CD4-positive, alpha-beta T cell treated with Interleukin-21 for 1 hour (primary cell): ENCODE measurements around the gene DISP1.
"Not testable (repeated sequence)": the region's sequence is repeated elsewhere in the genome, so short reads cannot be mapped to it uniquely, and the experiment has no call there.

Source experiments
- DNase-seq: peaks from one replicate; pipeline ENCODE4 v3.0.0-alpha.2; 2020

Gene DISP1

GRCh38 chr1:222798975-222799374, 15.9 kb upstream of the DISP1 start:
- no peak for DNase-seq

DNA sequence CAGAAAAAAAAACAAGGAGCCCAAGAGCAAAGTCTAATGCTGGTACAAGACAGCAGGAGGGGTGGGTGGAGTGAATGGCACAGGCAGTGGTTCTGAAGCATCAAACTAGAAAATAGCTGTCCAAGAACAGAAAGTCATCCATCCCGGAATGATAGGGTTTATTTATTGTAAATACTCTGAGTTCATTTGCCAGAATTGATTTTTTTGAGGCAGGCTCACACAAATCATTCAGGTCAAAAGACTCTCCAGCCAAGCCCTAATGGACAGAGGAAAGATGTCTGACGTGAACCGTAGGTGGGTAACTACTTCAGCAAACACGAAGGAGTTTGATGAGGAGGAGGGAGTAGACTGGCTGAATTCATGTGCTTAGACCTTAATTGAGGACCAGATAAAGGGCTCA, 13.8 kb upstream of the DISP1 start:
- no peak for DNase-seq

GRCh38 chr1:222811671-222812070, 3.2 kb upstream of the DISP1 start:
- no peak for DNase-seq

- no peak for DNase-seq
Observed at GRCh38 chr1:222813866-222814535, 838 bp upstream of the DISP1 start.

- no peak for DNase-seq
Observed at GRCh38 chr1:222815440-222815765, 564 bp downstream of the DISP1 start.

- no peak for DNase-seq
Observed at GRCh38 chr1:222817529-222817928, 2.7 kb downstream of the DISP1 start.

DNA sequence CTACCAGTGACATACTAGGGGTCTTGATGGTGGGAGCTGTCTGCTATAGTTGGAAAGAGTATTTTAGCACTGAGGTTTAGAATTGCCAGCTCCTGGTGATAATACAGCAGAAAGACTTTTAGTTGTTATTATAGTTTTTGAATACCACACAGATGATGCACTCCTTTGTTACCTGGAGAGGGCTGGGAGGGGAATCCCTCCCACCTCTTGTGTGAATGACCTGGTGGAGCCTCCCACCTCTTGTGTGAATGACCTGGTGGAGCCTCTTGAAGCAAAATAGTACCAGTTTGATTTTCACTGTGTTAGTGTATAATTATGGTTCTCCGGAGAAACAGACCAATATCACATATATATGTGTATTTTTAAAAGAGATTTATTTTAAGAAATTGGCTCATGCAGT, 3.3 kb downstream of the DISP1 start:
- no peak for DNase-seq

DNA sequence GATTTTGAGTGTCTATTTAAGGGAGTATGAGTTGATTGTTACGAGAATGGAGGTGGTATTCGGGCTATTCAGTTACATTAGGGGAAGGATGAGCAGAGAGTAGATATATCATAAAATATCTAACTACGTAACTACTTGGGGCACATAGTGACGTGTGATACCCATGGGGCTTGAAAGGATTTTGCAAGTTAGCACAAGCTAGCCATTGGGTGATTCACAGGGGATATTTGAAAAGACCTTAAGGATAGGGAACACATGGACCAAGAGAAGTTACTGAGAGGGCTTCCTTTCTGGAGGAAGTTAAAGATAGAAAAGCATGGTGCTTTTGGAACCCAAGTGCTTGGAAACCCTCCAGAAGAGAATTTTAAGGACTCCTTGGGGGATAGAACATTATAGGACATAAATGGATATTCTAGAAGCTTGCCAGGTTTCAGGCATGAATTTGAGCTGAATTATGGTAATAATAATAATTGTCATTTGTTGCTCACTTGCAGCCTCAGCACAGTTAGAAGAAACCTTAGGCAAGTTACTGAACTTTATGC, 5.4 kb downstream of the DISP1 start:
- no peak for DNase-seq

- DNase-seq = no peak
Observed at GRCh38 chr1:222821239-222821638, 6.4 kb downstream of the DISP1 start.

DNA sequence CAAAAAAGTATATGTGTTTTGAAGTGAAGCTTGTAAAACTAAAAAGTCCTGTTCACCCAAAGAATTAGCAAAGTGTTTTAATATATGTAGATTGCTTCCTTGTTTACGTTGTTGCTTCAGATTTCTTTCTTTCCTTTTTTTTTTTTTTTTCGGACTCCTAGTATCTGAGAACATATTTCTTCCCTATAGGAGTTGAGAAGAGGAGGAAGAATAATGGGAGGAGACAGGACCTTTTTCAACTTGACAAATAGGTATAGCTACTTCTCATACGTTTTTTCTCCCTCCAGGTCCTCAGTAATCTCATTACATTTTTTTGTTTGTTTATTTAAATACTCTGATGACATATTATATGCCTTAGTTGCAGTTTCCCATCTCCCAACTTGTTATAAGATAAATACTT, 8.9 kb downstream of the DISP1 start:
- DNase-seq = no peak

- DNase-seq = no peak
Observed at GRCh38 chr1:222824641-222825040, 9.8 kb downstream of the DISP1 start.

DNA sequence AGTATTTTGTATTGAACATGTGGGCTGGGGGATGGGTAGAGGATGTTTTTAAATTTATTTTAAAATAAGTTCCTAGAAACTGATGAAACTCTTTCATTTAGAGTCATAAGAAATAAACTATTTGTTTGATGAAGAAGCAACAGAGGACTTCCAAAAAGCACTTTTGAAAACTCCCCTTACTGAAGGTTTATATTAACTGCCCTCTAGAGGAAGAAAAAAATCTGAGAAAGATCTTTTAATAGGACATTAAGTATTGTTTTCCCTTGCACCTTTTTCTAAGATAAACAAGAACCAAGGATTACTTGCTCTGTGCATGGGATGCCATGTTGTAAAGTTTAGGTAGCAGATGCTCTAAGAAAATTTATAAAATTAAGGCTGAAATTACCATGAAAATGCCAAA, 14.1 kb downstream of the DISP1 start:
- no peak for DNase-seq

GRCh38 chr1:222829868-222830267, 15.0 kb downstream of the DISP1 start:
- no peak for DNase-seq

GRCh38 chr1:222833356-222833876, 18.6 kb downstream of the DISP1 start:
- DNase-seq = no peak

DNA sequence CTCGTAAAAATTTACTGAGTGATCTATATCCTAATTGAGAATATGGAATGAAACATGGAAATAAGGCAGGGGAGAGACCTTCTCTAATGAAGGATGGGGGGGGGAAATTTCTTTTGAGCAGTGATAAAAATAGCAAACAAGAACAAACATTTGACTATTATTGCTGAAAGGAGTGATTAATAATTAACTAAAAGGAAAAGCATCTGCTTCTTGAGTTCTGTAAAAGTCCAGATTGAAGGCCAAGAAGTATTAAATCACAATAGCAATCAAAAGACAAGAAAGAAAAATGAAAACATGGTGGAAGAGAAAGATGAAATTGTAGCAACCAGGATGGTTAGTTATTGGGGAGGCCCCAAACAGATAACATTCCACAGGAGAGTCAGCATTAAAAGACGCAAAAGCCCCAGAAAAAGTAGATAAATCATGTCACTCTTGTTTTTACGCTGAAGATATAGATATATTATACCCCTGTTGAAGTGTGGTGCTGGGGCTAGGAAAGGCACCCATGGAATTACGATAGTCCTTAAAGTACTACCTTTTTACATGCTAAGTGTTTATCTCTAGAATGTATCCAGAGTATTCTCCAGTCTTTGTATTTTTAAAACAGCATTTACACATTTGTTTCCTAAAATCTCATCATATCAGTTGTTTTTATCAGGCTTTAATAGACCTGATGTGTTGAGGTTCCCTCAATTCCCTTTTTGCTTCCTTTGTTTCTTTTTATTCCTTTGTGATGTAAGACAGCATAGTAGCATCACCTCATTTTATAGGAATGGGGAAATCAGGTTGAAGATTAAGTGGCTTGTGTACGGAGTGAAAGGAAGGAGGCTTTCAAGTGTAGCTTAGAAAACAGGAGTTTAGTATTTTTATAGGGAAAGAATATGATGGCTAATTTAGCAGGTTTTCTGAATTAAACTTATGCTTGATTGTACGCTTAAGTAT, 28.9 kb downstream of the DISP1 start:
- DNase-seq = no peak

GRCh38 chr1:222844411-222844779, 29.6 kb downstream of the DISP1 start:
- no peak for DNase-seq

GRCh38 chr1:222845763-222846162, 30.9 kb downstream of the DISP1 start:
- DNase-seq = no peak

- DNase-seq = not testable (repeated sequence)
Observed at GRCh38 chr1:222850550-222850949, 35.7 kb downstream of the DISP1 start.

GRCh38 chr1:222852326-222852725, 37.5 kb downstream of the DISP1 start:
- DNase-seq = no peak

GRCh38 chr1:222861062-222861461, 46.2 kb downstream of the DISP1 start:
- no peak for DNase-seq
